Neural cell (in vitro differentiated cells): Measurements from ENCODE around the gene MACF1. TPM values are rescaled to one million over a fixed set of nuclear protein-coding genes. Genes with fewer than 3 reads are reported as not detected.
A peak's percentile ranks its signal among the peaks of the same experiment; 100 is the strongest.

Experiments
- H2AFZ ChIP-seq: fragments of 200-600, 300-800 bp; sonication (generic), shearing (Covaris generic); 2 replicates; pipeline ENCODE4 v1.6.0; 2014; ENCODE audit warnings: low read depth, mild to moderate bottlenecking, antibody characterized with exemption, low read length, moderate library complexity
- H3F3A ChIP-seq: fragments of 200-600 bp; shearing (Covaris generic); 2 replicates; pipeline ENCODE4 v1.6.1; 2016; ENCODE audit warnings: mild to moderate bottlenecking, moderate library complexity, mixed read lengths, antibody characterized with exemption, low read length; ENCODE audit not compliant: insufficient read depth, poor library complexity, severe bottlenecking
- H3K27ac ChIP-seq: fragments of 200-600, 300-800 bp; sonication (generic), shearing (Covaris generic); 2 replicates; pipeline ENCODE4 v1.5.1; 2014; ENCODE audit warnings: mild to moderate bottlenecking, low read length, moderate library complexity
- H3K27me3 ChIP-seq: fragments of 300-800, 200-600 bp; sonication (generic), shearing (Covaris generic); 2 replicates; pipeline ENCODE4 v1.6.0; 2014; ENCODE audit warnings: mild to moderate bottlenecking, low read depth, low read length, moderate library complexity; ENCODE audit not compliant: insufficient read depth
- H3K36me3 ChIP-seq: fragments of 300-800, 200-600 bp; sonication (generic), shearing (Covaris generic); 2 replicates; pipeline ENCODE4 v1.5.1; 2014; ENCODE audit warnings: mild to moderate bottlenecking, antibody characterized with exemption, low read length, moderate library complexity; ENCODE audit not compliant: insufficient read depth
- H3K4me2 ChIP-seq: fragments of 300-800, 200-600 bp; sonication (generic), shearing (Covaris generic); 2 replicates; pipeline ENCODE4 v1.6.0; 2014; ENCODE audit warnings: mild to moderate bottlenecking, low read length
- H3K4me3 ChIP-seq: fragments of 300-800, 200-600 bp; sonication (generic), shearing (Covaris generic); 2 replicates; pipeline ENCODE4 v1.5.1; 2014; ENCODE audit warnings: mild to moderate bottlenecking, low read length, moderate library complexity
- H3K79me2 ChIP-seq: fragments of 200-600 bp; shearing (Covaris generic); replicated peaks from 2 replicates; pipeline ENCODE4 v1.6.0; 2014; ENCODE audit warnings: mild to moderate bottlenecking, low read length, moderate library complexity; ENCODE audit not compliant: insufficient read depth
- H3K9ac ChIP-seq: fragments of 300-800, 200-600 bp; sonication (generic), shearing (Covaris generic); 2 replicates; pipeline ENCODE4 v1.6.1; 2016; ENCODE audit warnings: mild to moderate bottlenecking, low read length, mixed read lengths
- H3K9me2 ChIP-seq: fragments of 200-600 bp; shearing (Covaris generic); 2 replicates; pipeline ENCODE4 v1.6.1; 2016; ENCODE audit warnings: mild to moderate bottlenecking, low read length, mixed read lengths; ENCODE audit not compliant: insufficient read depth
- H3K9me3 ChIP-seq: fragments of 200-600, 300-800 bp; sonication (generic), shearing (Covaris generic); 2 replicates; pipeline ENCODE4 v1.6.1; 2016; ENCODE audit warnings: mild to moderate bottlenecking, mixed run types, low read length, moderate library complexity, mixed read lengths
- H4K20me1 ChIP-seq: fragments of 200-600 bp; shearing (Covaris generic); 2 replicates; pipeline ENCODE4 v1.6.1; 2016; ENCODE audit warnings: mild to moderate bottlenecking, mixed run types; ENCODE audit not compliant: insufficient read depth
- EP300 ChIP-seq: fragments of 450-650 bp; conservative IDR thresholded peaks from 2 replicates; pipeline ENCODE4 v1.6.1; 2014; ENCODE audit warnings: antibody characterized with exemption, mild to moderate bottlenecking, moderate library complexity; ENCODE audit not compliant: poor library complexity, severe bottlenecking
- EZH2 ChIP-seq: fragments of 200-600, 300-800 bp; shearing (Covaris generic), sonication (generic); IDR thresholded peaks from 2 replicates; pipeline ENCODE4 v1.6.1; 2014; ENCODE audit warnings: antibody characterized with exemption, low read length, borderline replicate concordance, mild to moderate bottlenecking; ENCODE audit not compliant: insufficient read depth, poor library complexity, severe bottlenecking
- MXI1 ChIP-seq: fragments of 450-650 bp; conservative IDR thresholded peaks from 2 replicates; pipeline ENCODE4 v1.6.1; 2014; ENCODE audit warnings: antibody characterized with exemption, mild to moderate bottlenecking; ENCODE audit not compliant: poor library complexity, severe bottlenecking
- POLR2AphosphoS5 ChIP-seq: IDR thresholded peaks from 2 replicates; pipeline ENCODE4 v1.6.1; 2012
- RAD21 ChIP-seq: fragments of 450-650 bp; conservative IDR thresholded peaks from 2 replicates; pipeline ENCODE4 v1.6.1; 2014; ENCODE audit warnings: antibody characterized with exemption, mild to moderate bottlenecking, moderate library complexity
- SMC3 ChIP-seq: fragments of 450-650 bp; conservative IDR thresholded peaks from 2 replicates; pipeline ENCODE4 v1.6.1; 2014; ENCODE audit warnings: antibody characterized with exemption, mild to moderate bottlenecking, moderate library complexity; ENCODE audit not compliant: poor library complexity
- TAF1 ChIP-seq: IDR thresholded peaks from 2 replicates; pipeline ENCODE4 v1.6.1; 2012; ENCODE audit warnings: low read depth
- polyA plus RNA-seq: library from polyadenylated mRNA; depleted of rRNA; stranded (reverse); fragments of >200 nt; gene quantifications from 2 replicates; pipeline ENCODE4 v1.2.3, GENCODE V29; 2014
- TF ChIP-seq, protein P1 (sequence below): fragments of 450-650 bp; IDR thresholded peaks from 2 replicates; pipeline ENCODE4 v1.5.1; 2014; ENCODE audit warnings: antibody characterized with exemption, mild to moderate bottlenecking, moderate library complexity; ENCODE audit not compliant: poor library complexity, severe bottlenecking
- TF ChIP-seq, protein P2 (sequence below): IDR thresholded peaks from 2 replicates; pipeline ENCODE4 v1.6.1; 2012; ENCODE audit warnings: borderline replicate concordance

The MACF1 gene
- polyA plus RNA-seq, 1 donor from 2014 or later, result 176 TPM

DNA sequence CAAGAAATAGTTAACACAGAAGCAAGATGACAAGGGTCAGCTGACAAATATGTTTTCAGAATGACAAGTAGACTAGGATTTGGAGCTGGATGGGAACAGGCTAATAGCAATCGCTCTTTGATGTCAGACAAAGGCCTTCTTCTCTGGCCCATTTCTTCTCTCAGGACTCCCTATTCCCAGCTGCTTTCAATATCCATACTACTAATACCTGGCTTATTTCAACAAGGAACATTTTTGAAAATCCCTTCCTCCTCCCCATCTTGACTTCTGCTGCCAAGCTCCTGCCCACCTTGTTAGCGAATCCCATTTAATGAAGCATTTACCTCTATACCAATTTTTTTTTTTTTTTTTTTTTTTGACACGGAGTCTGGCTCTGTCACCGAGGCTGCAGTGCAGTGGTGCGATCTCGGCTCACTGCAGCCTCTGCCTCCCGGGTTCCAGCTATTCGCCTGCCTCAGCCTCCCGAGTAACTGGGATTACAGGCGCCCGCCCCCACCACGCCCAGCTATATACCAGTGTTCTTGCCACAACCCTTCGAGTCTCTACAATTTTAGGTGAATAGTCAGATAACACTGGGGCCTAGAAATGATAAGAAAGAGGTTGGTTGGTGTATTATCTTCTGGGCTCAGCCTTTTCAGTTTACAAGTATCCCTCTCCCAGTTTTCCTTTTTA is 68.4 kb downstream of the MACF1 start:
- Histone ChIP-seq H3K27me3 (no peaks in the 10 kb centered on the region), H3K9me2 (no peaks in the 10 kb centered on the region), H4K20me1 (no peaks in the 10 kb centered on the region), H2AFZ (no peak overlapping the region), H3K9ac (no peak overlapping the region), H3K79me2 (peaks cover 62% of the 10 kb centered on the region), H3K4me3 (peak overlapping the region; percentile 61), H3K36me3 (no peaks in the 10 kb centered on the region), H3K27ac (peak overlapping the region; percentile 18), H3K9me3 (no peaks in the 10 kb centered on the region), H3K4me2 (peak overlapping the region; percentile 6), H3F3A (no peaks in the 10 kb centered on the region)
- no peak for TF ChIP-seq EZH2
- no peak for TF ChIP-seq RAD21
- no peak for TF ChIP-seq SMC3
- no peak for TF ChIP-seq EP300
- TF ChIP-seq POLR2AphosphoS5, result no peak
- no peak for TF ChIP-seq TAF1
- TF ChIP-seq, protein P1, sequence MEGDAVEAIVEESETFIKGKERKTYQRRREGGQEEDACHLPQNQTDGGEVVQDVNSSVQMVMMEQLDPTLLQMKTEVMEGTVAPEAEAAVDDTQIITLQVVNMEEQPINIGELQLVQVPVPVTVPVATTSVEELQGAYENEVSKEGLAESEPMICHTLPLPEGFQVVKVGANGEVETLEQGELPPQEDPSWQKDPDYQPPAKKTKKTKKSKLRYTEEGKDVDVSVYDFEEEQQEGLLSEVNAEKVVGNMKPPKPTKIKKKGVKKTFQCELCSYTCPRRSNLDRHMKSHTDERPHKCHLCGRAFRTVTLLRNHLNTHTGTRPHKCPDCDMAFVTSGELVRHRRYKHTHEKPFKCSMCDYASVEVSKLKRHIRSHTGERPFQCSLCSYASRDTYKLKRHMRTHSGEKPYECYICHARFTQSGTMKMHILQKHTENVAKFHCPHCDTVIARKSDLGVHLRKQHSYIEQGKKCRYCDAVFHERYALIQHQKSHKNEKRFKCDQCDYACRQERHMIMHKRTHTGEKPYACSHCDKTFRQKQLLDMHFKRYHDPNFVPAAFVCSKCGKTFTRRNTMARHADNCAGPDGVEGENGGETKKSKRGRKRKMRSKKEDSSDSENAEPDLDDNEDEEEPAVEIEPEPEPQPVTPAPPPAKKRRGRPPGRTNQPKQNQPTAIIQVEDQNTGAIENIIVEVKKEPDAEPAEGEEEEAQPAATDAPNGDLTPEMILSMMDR, result no peak
- no peak for TF ChIP-seq MXI1
- TF ChIP-seq, protein P2, sequence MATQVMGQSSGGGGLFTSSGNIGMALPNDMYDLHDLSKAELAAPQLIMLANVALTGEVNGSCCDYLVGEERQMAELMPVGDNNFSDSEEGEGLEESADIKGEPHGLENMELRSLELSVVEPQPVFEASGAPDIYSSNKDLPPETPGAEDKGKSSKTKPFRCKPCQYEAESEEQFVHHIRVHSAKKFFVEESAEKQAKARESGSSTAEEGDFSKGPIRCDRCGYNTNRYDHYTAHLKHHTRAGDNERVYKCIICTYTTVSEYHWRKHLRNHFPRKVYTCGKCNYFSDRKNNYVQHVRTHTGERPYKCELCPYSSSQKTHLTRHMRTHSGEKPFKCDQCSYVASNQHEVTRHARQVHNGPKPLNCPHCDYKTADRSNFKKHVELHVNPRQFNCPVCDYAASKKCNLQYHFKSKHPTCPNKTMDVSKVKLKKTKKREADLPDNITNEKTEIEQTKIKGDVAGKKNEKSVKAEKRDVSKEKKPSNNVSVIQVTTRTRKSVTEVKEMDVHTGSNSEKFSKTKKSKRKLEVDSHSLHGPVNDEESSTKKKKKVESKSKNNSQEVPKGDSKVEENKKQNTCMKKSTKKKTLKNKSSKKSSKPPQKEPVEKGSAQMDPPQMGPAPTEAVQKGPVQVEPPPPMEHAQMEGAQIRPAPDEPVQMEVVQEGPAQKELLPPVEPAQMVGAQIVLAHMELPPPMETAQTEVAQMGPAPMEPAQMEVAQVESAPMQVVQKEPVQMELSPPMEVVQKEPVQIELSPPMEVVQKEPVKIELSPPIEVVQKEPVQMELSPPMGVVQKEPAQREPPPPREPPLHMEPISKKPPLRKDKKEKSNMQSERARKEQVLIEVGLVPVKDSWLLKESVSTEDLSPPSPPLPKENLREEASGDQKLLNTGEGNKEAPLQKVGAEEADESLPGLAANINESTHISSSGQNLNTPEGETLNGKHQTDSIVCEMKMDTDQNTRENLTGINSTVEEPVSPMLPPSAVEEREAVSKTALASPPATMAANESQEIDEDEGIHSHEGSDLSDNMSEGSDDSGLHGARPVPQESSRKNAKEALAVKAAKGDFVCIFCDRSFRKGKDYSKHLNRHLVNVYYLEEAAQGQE, result no peak

DNA sequence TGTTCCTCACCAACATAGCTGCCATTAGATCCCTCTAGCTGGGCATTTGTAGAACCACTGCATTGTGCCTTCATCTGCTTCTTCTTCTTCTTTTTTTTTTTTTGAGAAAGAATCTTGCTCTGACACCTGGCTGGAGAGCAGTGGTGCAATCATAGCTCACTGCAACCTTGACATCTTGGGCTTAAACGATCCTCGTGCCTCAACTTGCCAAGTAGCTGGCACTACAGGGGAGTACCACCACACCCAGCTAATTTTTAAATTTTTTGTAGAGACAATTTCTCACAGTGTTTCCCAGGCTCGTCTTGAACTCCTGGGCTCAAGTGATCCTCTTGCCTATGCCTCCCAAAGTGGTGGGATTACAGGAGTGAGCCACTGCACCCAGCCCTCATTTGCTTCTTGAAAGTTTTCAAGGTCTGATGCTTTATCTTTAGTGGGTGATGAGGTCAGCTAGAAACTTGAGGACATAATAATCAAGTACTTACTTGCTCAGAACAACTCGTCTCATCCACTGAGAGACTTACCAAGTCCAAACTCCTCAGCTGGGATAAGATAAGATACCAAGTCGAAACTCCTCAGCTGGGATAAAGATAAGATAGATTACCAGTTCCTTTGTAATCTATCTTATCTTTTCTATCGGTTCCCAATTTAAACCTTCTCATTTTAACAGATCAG is 71.5 kb downstream of the MACF1 start:
- Histone ChIP-seq H3K27ac (no peak overlapping the region), H3K4me2 (no peak overlapping the region), H3K79me2 (peaks cover 50% of the 10 kb centered on the region), H3F3A (no peaks in the 10 kb centered on the region), H2AFZ (no peak overlapping the region), H3K9ac (no peak overlapping the region), H3K36me3 (no peaks in the 10 kb centered on the region), H4K20me1 (no peaks in the 10 kb centered on the region), H3K9me2 (no peaks in the 10 kb centered on the region), H3K4me3 (no peak overlapping the region), H3K27me3 (no peaks in the 10 kb centered on the region), H3K9me3 (no peaks in the 10 kb centered on the region)
- TF ChIP-seq TAF1 (no peak), SMC3 (no peak), EZH2 (no peak), MXI1 (no peak), EP300 (no peak), RAD21 (no peak), POLR2AphosphoS5 (no peak)
- TF ChIP-seq, protein P2, result no peak
- TF ChIP-seq, protein P1, result no peak
